Measurements from ENCODE around the gene MED23. TPM values are rescaled to one million over a fixed set of nuclear protein-coding genes. Genes with fewer than 3 reads are reported as not detected.

Gene MED23
- polyA plus RNA-seq, 4 donors: 46.5 to 59.6 (median 54.3) TPM

DNA sequence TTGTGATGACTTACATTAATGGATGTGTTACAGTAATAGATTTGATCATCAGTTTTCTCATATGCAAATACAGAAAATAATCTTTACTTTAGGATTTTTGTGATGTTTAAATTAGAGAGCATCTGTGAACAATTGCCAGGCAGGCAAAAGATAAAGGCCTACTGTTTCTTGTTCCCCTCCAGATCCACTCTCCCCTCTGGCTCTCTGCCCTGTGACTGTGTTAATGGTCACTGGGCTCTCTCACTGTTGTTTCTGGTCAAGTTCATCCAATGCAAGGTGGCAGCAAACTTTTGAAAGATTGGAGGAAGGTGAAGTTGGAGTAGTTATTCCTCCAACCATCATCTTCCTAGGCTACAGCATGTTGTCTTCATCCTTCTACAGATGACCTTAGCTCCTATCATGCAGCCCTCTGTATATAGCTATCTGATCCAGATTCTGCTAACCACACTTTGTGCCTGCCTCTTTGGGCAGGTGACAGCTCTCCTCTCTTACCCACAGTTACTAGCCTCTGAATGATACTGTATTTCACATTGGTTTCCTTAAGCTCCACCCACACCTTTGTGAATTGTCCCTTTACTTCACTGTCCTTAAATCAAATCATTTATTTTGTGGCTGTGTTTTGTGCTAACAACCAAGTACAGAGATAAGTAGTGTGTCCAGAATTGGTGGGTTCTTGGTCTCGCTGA is 103.9 kb downstream of the MED23 start:
- no peak for DNase-seq (ENCODE audit: low read depth in 4 of 4, low spot score in 3 of 4)

Other genes with a start within 250 kb of the MED23 start
- under 1 TPM; 0.22 to 0.83 (median 0.63) TPM for gene ARG1, start 55.0 kb downstream of the MED23 start, polyA plus RNA-seq (ENCODE audit: insufficient read length in 4 of 4)
- 10 to 100 TPM in 1 of 4 donors, 1 to 10 TPM in 3; 8.3 to 13.7 (median 9.0) TPM for gene ENPP3, start 9.1 kb upstream of the MED23 start, polyA plus RNA-seq (ENCODE audit: insufficient read length in 4 of 4)
- not detected for gene OR2A4, start 73.2 kb upstream of the MED23 start, polyA plus RNA-seq (ENCODE audit: insufficient read length in 4 of 4)
- gene CTAGE9, start 82.8 kb upstream of the MED23 start, polyA plus RNA-seq (ENCODE audit: insufficient read length in 4 of 4): under 1 TPM in 1 of 4 donors, not detected in 3; 0.29 TPM
- 10 to 100 TPM; 17.3 to 21.9 (median 21.1) TPM for gene ENPP1, start 179.8 kb upstream of the MED23 start, polyA plus RNA-seq (ENCODE audit: insufficient read length in 4 of 4)